Spleen (tissue), 11 donors: Measurements from ENCODE around the gene VAV2. TPM values are rescaled to one million over a fixed set of nuclear protein-coding genes. Genes with fewer than 3 reads are reported as not detected.

ENCODE experiments used
- DNase-seq: peaks from one replicate; pipeline ENCODE4 v3.0.0-alpha.2; 2020
- H3K27ac ChIP-seq, 8 donors: fragments of 200-600 bp; sonication (generic) in 7 of 8; 1 replicate in 4 of 8; 2 replicates in 4 of 8; pipeline versions ENCODE4 v1.5.0 to v1.8.0; 2016 to 2021; ENCODE audit warnings: inconsistent platforms in 4 of 8, mild to moderate bottlenecking in 4 of 8, moderate library complexity in 1 of 8
- H3K27me3 ChIP-seq, 7 donors: fragments of 200-600 bp; sonication (generic) in 6 of 7; replicated peaks in 1 of 7; 1 replicate in 4 of 7; 2 replicates in 3 of 7; pipeline versions ENCODE4 v1.5.0 to v1.8.0; 2016 to 2021; ENCODE audit warnings: inconsistent platforms in 3 of 7, mild to moderate bottlenecking in 1 of 7
- H3K36me3 ChIP-seq, 6 donors: fragments of 200-600 bp; sonication (generic) in 5 of 6; 1 replicate in 4 of 6; 2 replicates in 2 of 6; pipeline versions ENCODE4 v1.5.0 to v1.8.0; 2016 to 2021; ENCODE audit warnings: inconsistent platforms in 2 of 6
- H3K4me1 ChIP-seq, 6 donors: fragments of 200-600 bp; sonication (generic) in 5 of 6; 1 replicate in 3 of 6; 2 replicates in 3 of 6; pipeline versions ENCODE4 v1.5.0 to v1.8.0; 2016 to 2021; ENCODE audit warnings: inconsistent platforms in 3 of 6
- H3K4me3 ChIP-seq, 8 donors: fragments of 200-600 bp; sonication (generic) in 7 of 8; 1 replicate in 4 of 8; 2 replicates in 4 of 8; pipeline versions ENCODE4 v1.5.0 to v1.8.0; 2016 to 2021; ENCODE audit warnings: inconsistent platforms in 4 of 8, mild to moderate bottlenecking in 4 of 8, moderate library complexity in 2 of 8
- H3K9me3 ChIP-seq, 8 donors: fragments of 200-600 bp; sonication (generic) in 7 of 8; 1 replicate in 4 of 8; 2 replicates in 4 of 8; pipeline versions ENCODE4 v1.5.0 to v1.8.0; 2016 to 2021; ENCODE audit warnings: inconsistent platforms in 4 of 8
- CTCF ChIP-seq, 11 experiments: fragments of 200-600 bp in 7 of 11; fragments of 450-650 bp in 4 of 11; sonication (generic) in 4 of 11; IDR thresholded peaks in 8 of 11; conservative IDR thresholded peaks in 3 of 11; 1 replicate in 7 of 11; 2 replicates in 4 of 11; pipeline versions ENCODE4 v1.4.0 to v1.8.0; 2016 to 2021; ENCODE audit warnings: antibody characterized with exemption in 11 of 11, inconsistent platforms in 4 of 11, mild to moderate bottlenecking in 1 of 11
- POLR2A ChIP-seq, 3 donors: fragments of 450-650 bp; IDR thresholded peaks; one replicate each; pipeline ENCODE4 v1.5.1; 2017; ENCODE audit warnings: antibody characterized with exemption in 3 of 3, mild to moderate bottlenecking in 1 of 3
- POLR2AphosphoS5 ChIP-seq, 3 donors: sonication (generic); formaldehyde crosslinking; IDR thresholded peaks; one replicate each; pipeline ENCODE4 v1.5.1; 2017; ENCODE audit warnings: antibody characterized with exemption in 3 of 3
- WGBS, 5 donors: extraction: QIAGEN DNeasy Blood & Tissue Kit in 3 of 5; methylation state at CpG; one replicate each; pipeline versions ENCODE4 v1.1.5 to v1.1.7; 2013 to 2018; 5-methylcytosine and 5-hydroxymethylcytosine counted together
- intact Hi-C: fragments of 100-400 bp; cut with DNase I; formaldehyde crosslinking; loops from one replicate; pipeline ENCODE4 v1.15.0; 2023; ENCODE audit warnings: low total_unique reads
- polyA plus RNA-seq, 3 donors: library from polyadenylated mRNA; stranded (reverse); fragments of 200-250 nt; gene quantifications; one replicate each; pipeline ENCODE4 v1.2.1, GENCODE V29; 2013
- total RNA-seq, 7 donors: library from RNA; depleted of rRNA in 3 of 7; stranded (reverse); fragments of >200 nt in 3 of 7; fragmentation: NEBNext Ultra II Directional in 4 of 7; extraction: Animal tissue kit (Norgen Biotek cat#: 25700) in 4 of 7; gene quantifications; one replicate each; pipeline versions ENCODE4 v1.1.0 to v1.2.1, GENCODE V29; 2016 to 2021
- donor health status: healthy with polysubstance abuse.
- donor health status: DM: no; HTN: no; CAD: no; lungs with moderate emphysema.
- donor health status: DM: no; HTN: no; CAD: no.
- donor health status: Bipolar disorder and iron deficiency.
- donor health status: healthy.
- donor health status: DM: no; HTN: no; CAD: no.
- donor health status: DM: yes; HTN: yes; CAD: no.

The VAV2 gene
- total and polyA plus RNA-seq, 10 donors = 14.2 to 39.2 (median 23.3) TPM

- intact Hi-C loops = no loop called here
- Histone ChIP-seq H3K27me3 (no peaks in the 10 kb centered on the region), H3K4me1 (peaks cover 0 to 60% (median 17%) of the 10 kb centered on the region in 6 donors), H3K9me3 (no peaks in the 10 kb centered on the region), H3K27ac (peak overlapping the region in 6 of 8 donors; percentile 35 to 92 (median 86)), H3K4me3 (no peak overlapping the region), H3K36me3 (peaks cover 0 to 25% (median 0%) of the 10 kb centered on the region in 6 donors)
- 85 to 94% (median 90%) methylated on average over 12 of the region's 12 CpGs for WGBS, 5 donors
- TF ChIP-seq CTCF (IDR thresholded peaks at IDR 0.05 in 8 of 11, conservative IDR thresholded peaks at IDR 0.05 in 3 of 11) (no peak), POLR2AphosphoS5 (IDR thresholded peaks at IDR 0.05) (no peak), POLR2A (IDR thresholded peaks at IDR 0.05) (no peak)
- DNase-seq = no peak
Measured at GRCh38 chr9:133856798-133857197, 135.3 kb downstream of the VAV2 start.

GRCh38 chr9:133855802-133856521, 136.2 kb downstream of the VAV2 start:
- DNase-seq = no peak
- Histone ChIP-seq H3K27ac (peak overlapping the region; percentile 35 to 92 (median 81)), H3K36me3 (peaks cover 0 to 21% (median 0%) of the 10 kb centered on the region in 6 donors), H3K9me3 (no peaks in the 10 kb centered on the region), H3K4me3 (peak overlapping the region in 1 of 8 donors; percentile 38), H3K27me3 (no peaks in the 10 kb centered on the region), H3K4me1 (peaks cover 0 to 52% (median 14%) of the 10 kb centered on the region in 6 donors)
- 46 to 81% (median 68%) methylated on average over 20 of the region's 20 CpGs for WGBS, 5 donors
- intact Hi-C loops = no loop called here
- no peak for TF ChIP-seq POLR2A (IDR thresholded peaks at IDR 0.05)
- TF ChIP-seq POLR2AphosphoS5 (IDR thresholded peaks at IDR 0.05) = peak; percentile 40 to 81 (median 67)
- no peak for TF ChIP-seq CTCF (IDR thresholded peaks at IDR 0.05 in 8 of 11, conservative IDR thresholded peaks at IDR 0.05 in 3 of 11)

- no peaks in the 10 kb centered on the region for H3K27me3 ChIP-seq
- WGBS, 5 donors = 51 to 77% (median 73%) methylated on average over 15 of the region's 15 CpGs
- DNase-seq = no peak
- no peak overlapping the region for H3K4me3 ChIP-seq
- H3K9me3 ChIP-seq = no peaks in the 10 kb centered on the region
- intact Hi-C loops = no loop called here
- H3K4me1 ChIP-seq = peaks cover 0 to 50% (median 14%) of the 10 kb centered on the region in 6 donors
- TF ChIP-seq POLR2AphosphoS5 (IDR thresholded peaks at IDR 0.05) (no peak), POLR2A (IDR thresholded peaks at IDR 0.05) (no peak), CTCF (IDR thresholded peaks at IDR 0.05 in 8 of 11, conservative IDR thresholded peaks at IDR 0.05 in 3 of 11) (no peak)
- peaks cover 0 to 15% (median 0%) of the 10 kb centered on the region in 6 donors for H3K36me3 ChIP-seq
- H3K27ac ChIP-seq = peak overlapping the region in 7 of 8 donors; percentile 66 to 92 (median 85)
Measured at GRCh38 chr9:133855371-133855770, 136.8 kb downstream of the VAV2 start.

- Histone ChIP-seq H3K36me3 (peaks cover 0 to 12% (median 0%) of the 10 kb centered on the region in 6 donors), H3K9me3 (no peaks in the 10 kb centered on the region), H3K4me1 (peaks cover 0 to 50% (median 14%) of the 10 kb centered on the region in 6 donors), H3K4me3 (no peak overlapping the region), H3K27me3 (no peaks in the 10 kb centered on the region), H3K27ac (peak overlapping the region in 6 of 8 donors; percentile 66 to 92 (median 86))
- 85 to 92% (median 90%) methylated on average over 4 of the region's 4 CpGs for WGBS, 5 donors
- intact Hi-C loops = no loop called here
- TF ChIP-seq POLR2A (IDR thresholded peaks at IDR 0.05) = no peak
- no peak for DNase-seq
Measured at GRCh38 chr9:133854765-133855164, 137.4 kb downstream of the VAV2 start.
